ENCODE results near the gene CTNND1. TPM values are rescaled to one million over a fixed set of nuclear protein-coding genes. Genes with fewer than 3 reads are reported as not detected.
A peak's percentile ranks its signal among the peaks of the same experiment; 100 is the strongest.

CTNND1 gene
- total and polyA plus RNA-seq, 9 of the 15 experiments (the other 6 are each of a cell fraction or from before 2014, with no cell fraction given): 11.1 to 74.0 (median 43.3) TPM

DNA sequence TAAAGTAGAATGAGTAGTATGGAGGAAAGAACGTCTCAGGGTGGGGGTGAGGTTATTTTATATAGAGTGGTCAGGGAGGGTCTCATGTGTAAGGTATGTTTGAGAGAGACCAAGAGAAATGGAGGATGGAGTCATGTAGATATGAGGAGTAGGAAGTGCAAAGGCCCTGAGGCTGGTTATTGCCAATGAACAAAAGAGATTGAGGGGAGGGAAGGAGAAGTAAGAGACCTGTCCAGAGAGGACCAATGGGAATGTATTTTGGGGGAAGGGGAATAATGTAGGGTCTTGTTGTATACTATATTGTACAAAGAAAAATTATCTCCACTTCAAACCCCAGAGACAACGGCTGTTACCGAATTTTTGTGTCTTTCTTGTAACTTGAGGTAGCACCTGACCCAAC, 9.8 kb downstream of the CTNND1 start:
- no peak for DNase-seq (ENCODE audit: extremely low read depth in 1 of 4, low spot score in 3 of 4)
- in situ Hi-C loops (cut with MboI): no loop called here
- Histone ChIP-seq H3K9me1 (ENCODE audit: control insufficient read depth, insufficient read depth, low read length) (peaks cover 3% of the 10 kb centered on the region), H3K4me3 (no peak overlapping the region), H3K9me3 (replicated peaks; ENCODE audit: control insufficient read depth, insufficient read depth, low read depth, low read length) (no peaks in the 10 kb centered on the region), H2AFZ (ENCODE audit: low read depth, low read length) (no peak overlapping the region), H3K79me2 (ENCODE audit: control insufficient read depth, insufficient read depth, low read length) (peaks cover 85% of the 10 kb centered on the region), H3K4me2 (ENCODE audit: insufficient read depth, low read length) (no peak overlapping the region), H3K9ac (ENCODE audit: insufficient read depth in 1 of 2, low read depth in 2 of 2, low read length in 2 of 2) (no peak overlapping the region), H3K4me1 (replicated peaks in 1 of 2; ENCODE audit: control insufficient read depth in 2 of 2, insufficient read depth in 2 of 2, low read length in 2 of 2) (peaks cover 0 to 14% of the 10 kb centered on the region in 2 experiments; a peak in 4 of 5 replicates), H3K27ac (ENCODE audit: extremely low read depth, low read depth, low read length) (no peak overlapping the region), H3K36me3 (ENCODE audit: control insufficient read depth, insufficient read depth, low read length) (peaks cover 17% of the 10 kb centered on the region; the same call in 2 of the 3 replicates), H3K27me3 (ENCODE audit: control insufficient read depth in 2 of 2, insufficient read depth in 2 of 2, low read length in 2 of 2) (no peaks in the 10 kb centered on the region), H4K20me1 (replicated peaks; ENCODE audit: control insufficient read depth, insufficient read depth, low read length) (peaks cover 17% of the 10 kb centered on the region; the same call in 1 of the 2 replicates)
- intact Hi-C loops (cut with micrococcal nuclease): no loop called here
- no peak for ATAC-seq
- 75% methylated on average over 3 of the region's 3 CpGs for WGBS (ENCODE audit: insufficient coverage, low coverage, missing lambda C conversion rate)
- CTCF ChIA-PET (ENCODE audit: low intra/inter-chr PET ratio): no interaction called here
- POLR2A ChIA-PET: interaction anchor here (1.1 to 2.4 kb wide), 4 partner anchors 8 to 11 kb away, joined by 3 to 16 read pairs (median 5); partner anchors contain the start of gene CTNND1
- FAIRE-seq: no peak
- no TSS peak for BruUV-seq (replicated peaks)
- TF ChIP-seq ILF3 (IDR thresholded peaks at IDR 0.05; ENCODE audit: borderline replicate concordance) (no peak), RBM25 (IDR thresholded peaks at IDR 0.05; ENCODE audit: low read depth, low read length, severe bottlenecking) (peak; percentile 75), SIX5 (IDR thresholded peaks at IDR 0.05; ENCODE audit: borderline replicate concordance in 1 of 2, insufficient read depth in 1 of 2, low read depth in 1 of 2, low read length in 2 of 2) (no peak), RBM17 (IDR thresholded peaks at IDR 0.05; ENCODE audit: borderline replicate concordance, low read depth, low read length) (no peak), CBX1 (IDR thresholded peaks at IDR 0.05; ENCODE audit: low read depth) (no peak), KDM1A (IDR thresholded peaks at IDR 0.05) (0 out of 4 replicates have a peak, but pooled peaks of 1 of the 2 experiments have one; percentile 22), MBD2 (IDR thresholded peaks at IDR 0.05; ENCODE audit: borderline replicate concordance, low read depth) (no peak), ZKSCAN3 (CRISPR knock-in tag; IDR thresholded peaks at IDR 0.05) (no peak), ZNF785 (CRISPR knock-in tag; IDR thresholded peaks at IDR 0.05) (no peak)
- TF ChIP-seq, protein P1, sequence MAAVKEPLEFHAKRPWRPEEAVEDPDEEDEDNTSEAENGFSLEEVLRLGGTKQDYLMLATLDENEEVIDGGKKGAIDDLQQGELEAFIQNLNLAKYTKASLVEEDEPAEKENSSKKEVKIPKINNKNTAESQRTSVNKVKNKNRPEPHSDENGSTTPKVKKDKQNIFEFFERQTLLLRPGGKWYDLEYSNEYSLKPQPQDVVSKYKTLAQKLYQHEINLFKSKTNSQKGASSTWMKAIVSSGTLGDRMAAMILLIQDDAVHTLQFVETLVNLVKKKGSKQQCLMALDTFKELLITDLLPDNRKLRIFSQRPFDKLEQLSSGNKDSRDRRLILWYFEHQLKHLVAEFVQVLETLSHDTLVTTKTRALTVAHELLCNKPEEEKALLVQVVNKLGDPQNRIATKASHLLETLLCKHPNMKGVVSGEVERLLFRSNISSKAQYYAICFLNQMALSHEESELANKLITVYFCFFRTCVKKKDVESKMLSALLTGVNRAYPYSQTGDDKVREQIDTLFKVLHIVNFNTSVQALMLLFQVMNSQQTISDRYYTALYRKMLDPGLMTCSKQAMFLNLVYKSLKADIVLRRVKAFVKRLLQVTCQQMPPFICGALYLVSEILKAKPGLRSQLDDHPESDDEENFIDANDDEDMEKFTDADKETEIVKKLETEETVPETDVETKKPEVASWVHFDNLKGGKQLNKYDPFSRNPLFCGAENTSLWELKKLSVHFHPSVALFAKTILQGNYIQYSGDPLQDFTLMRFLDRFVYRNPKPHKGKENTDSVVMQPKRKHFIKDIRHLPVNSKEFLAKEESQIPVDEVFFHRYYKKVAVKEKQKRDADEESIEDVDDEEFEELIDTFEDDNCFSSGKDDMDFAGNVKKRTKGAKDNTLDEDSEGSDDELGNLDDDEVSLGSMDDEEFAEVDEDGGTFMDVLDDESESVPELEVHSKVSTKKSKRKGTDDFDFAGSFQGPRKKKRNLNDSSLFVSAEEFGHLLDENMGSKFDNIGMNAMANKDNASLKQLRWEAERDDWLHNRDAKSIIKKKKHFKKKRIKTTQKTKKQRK (IDR thresholded peaks at IDR 0.05; ENCODE audit: borderline replicate concordance, low read depth, low read length): no peak

Data from K562 (cell line).